ENCODE data around the gene SGF29.
A peak's percentile ranks its signal among the peaks of the same experiment; 100 is the strongest.

Gene SGF29

DNA sequence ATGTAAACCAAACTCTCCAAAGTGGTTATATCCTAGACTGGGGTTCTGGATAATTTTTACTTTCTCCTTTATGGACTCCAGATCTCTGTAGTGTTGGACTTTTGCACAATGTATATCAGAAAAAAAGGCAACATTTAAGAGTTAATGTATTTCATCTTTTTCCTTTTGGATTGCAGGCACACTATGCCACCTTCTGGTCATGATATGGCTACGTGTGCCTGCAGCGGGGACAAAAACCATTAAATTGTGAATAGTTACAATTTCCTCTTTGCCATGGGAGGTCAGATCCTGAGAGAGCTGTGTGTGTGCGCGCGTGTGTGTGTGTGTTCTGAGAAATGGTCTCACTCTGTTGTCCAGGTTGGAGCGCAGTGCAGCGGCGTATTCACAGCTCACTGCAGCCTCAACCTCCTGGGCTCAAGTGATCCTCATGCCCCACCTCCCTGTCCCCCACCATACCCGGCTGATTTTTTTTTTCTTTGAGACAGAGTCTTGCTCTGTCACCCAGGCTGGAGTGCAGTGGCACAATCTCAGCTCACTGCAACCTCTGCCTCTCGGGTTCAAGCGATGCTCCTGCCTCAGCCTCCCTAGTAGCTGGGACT, 4.3 kb upstream of the SGF29 start:
- peak; percentile 57 for DNase-seq (ENCODE audit: low read depth)
- TF ChIP-seq, protein P1, sequence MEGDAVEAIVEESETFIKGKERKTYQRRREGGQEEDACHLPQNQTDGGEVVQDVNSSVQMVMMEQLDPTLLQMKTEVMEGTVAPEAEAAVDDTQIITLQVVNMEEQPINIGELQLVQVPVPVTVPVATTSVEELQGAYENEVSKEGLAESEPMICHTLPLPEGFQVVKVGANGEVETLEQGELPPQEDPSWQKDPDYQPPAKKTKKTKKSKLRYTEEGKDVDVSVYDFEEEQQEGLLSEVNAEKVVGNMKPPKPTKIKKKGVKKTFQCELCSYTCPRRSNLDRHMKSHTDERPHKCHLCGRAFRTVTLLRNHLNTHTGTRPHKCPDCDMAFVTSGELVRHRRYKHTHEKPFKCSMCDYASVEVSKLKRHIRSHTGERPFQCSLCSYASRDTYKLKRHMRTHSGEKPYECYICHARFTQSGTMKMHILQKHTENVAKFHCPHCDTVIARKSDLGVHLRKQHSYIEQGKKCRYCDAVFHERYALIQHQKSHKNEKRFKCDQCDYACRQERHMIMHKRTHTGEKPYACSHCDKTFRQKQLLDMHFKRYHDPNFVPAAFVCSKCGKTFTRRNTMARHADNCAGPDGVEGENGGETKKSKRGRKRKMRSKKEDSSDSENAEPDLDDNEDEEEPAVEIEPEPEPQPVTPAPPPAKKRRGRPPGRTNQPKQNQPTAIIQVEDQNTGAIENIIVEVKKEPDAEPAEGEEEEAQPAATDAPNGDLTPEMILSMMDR (conservative IDR thresholded peaks at IDR 0.05; ENCODE audit: control insufficient read depth, insufficient read depth, low read depth, low read length): peak; percentile 59
- no peak overlapping the region for H3K4me3 ChIP-seq (ENCODE audit: control insufficient read depth, low read depth, low read length)

DNA sequence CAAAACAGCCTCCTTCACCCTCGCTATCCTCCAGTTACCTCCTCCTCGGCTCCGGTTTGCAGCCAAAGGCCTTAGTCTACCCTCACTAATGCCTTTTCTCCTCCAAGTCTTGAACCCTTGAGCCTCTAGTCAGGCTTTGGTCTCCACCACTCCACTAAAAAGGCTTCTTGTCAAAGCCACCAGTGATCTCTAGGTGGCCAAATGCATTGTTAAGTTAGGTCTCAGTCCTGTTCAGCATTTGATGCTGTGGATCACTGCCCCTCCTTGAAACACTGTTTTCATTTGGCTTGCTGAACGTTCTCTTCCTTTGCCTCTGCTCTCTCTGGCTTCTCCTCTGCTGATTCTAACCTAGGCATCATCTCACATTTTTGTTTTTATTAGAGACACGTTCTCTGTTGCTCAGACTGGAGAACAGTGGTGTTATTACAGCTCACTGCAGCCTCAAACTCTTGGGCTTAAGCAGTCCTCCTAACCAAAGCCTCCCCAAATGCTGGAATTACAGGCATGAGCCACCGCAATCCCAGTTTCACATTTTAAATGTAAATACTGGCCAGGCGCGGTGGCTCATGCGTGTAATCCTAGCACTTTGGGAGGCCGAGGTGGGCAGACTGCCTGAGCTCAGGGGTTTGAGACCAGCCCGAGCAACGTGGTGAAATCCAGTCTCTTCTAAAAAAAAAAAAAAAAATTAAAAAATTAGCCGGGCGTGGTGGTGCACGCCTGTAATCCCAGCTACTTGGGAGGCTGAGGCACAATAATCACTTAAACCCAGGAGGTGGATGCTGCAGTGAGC, 1.1 kb downstream of the SGF29 start:
- H3K4me3 ChIP-seq (ENCODE audit: control insufficient read depth, low read depth, low read length): peak overlapping the region; percentile 55
- TF ChIP-seq, protein P1 (conservative IDR thresholded peaks at IDR 0.05; ENCODE audit: control insufficient read depth, insufficient read depth, low read depth, low read length): no peak
- DNase-seq (ENCODE audit: low read depth): no peak

DNA sequence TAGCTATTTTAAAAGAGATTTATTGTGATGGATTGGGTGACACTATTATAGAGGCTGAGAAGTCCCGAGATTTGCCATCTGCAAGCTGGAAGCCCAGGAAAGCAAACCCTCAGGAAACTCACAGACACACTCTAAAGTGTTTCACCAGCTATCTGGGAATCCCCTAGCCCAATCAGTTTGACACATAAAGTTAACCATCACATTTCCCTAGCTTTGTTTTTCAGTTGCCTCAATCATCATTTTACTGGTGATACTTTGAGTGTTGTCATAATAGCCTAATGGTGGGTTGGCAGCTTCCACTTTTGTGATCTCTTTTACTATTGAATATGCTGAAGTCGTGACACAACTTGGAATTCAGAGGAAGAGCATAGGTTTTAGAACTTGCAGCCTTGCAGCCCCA, 1.8 kb downstream of the SGF29 start:
- TF ChIP-seq, protein P1 (conservative IDR thresholded peaks at IDR 0.05; ENCODE audit: control insufficient read depth, insufficient read depth, low read depth, low read length): no peak
- no peak for DNase-seq (ENCODE audit: low read depth)
- H3K4me3 ChIP-seq (ENCODE audit: control insufficient read depth, low read depth, low read length): no peak overlapping the region

DNA sequence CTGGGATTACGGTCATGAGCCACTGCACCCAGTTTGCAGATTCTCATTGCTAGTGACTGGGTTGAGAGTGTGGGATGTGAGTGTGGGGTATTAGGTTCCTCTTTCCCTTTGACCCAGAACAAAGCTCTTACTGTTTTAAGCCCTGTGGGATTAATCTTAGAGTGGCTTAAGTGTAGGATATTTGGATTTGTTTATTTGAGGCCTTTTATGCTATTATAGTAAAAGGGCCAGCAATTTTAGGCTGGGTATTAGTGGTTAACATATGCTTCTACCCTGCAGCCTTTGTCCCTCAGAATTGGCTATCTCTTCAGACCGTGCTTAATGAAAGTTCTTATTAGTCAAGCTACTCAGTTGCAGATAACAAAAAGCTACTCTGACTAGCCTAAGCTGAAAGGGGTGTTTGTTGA, 3.2 kb downstream of the SGF29 start:
- TF ChIP-seq, protein P1 (conservative IDR thresholded peaks at IDR 0.05; ENCODE audit: control insufficient read depth, insufficient read depth, low read depth, low read length): no peak
- H3K4me3 ChIP-seq (ENCODE audit: control insufficient read depth, low read depth, low read length): no peak overlapping the region
- no peak for DNase-seq (ENCODE audit: low read depth)

DNA sequence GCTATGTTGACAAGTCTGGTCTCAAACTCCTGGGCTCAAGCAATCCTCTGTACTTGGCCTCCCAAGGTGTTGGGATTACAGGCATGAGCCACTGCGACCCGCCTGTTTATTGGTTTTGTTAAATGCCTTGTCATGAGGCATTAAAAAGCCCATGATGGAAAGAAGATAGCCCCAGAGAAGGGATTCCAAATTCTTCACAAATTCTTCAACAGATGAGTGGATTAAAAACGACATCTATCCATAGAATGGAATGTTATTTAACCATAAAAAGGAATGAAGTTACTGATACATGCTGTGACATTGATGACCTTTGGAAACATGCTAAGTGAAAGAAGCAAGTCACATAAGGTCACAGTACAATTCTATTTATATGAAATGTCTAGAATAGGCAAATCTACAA, 4.7 kb downstream of the SGF29 start:
- TF ChIP-seq, protein P1 (conservative IDR thresholded peaks at IDR 0.05; ENCODE audit: control insufficient read depth, insufficient read depth, low read depth, low read length): no peak
- no peak for DNase-seq (ENCODE audit: low read depth)
- no peak overlapping the region for H3K4me3 ChIP-seq (ENCODE audit: control insufficient read depth, low read depth, low read length)

DNA sequence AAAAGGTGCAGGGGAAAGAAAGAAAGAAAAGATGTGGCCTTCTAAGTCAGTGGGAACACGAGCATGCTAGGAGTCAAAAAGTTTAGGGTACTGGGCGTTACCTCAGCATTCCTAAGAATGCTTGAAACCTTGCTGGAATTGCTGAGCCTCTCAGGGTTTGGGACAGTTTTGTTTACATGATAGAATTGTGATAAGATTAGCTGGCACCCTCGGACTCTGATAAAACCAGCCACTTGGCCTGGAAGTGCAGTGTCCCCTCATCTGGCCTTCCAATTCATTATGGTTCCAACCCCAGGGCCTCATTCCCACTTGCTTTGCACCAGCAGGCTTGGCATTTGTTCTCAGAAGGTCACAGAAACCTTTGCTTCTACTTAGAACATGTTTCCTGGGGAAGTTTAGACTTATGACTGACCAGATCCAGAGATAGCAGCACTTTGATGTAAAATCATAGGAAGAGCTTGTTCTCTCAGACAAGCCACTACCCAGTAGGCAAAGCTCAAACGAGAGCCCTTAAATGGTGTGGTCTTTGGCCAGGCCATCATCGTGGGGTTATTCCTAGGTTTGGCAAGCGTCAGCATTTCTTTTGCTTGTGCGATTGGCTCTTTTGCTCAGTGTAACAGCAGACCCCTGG, 8.0 kb downstream of the SGF29 start:
- no peak for DNase-seq (ENCODE audit: low read depth)
- TF ChIP-seq, protein P1 (conservative IDR thresholded peaks at IDR 0.05; ENCODE audit: control insufficient read depth, insufficient read depth, low read depth, low read length): no peak
- no peak overlapping the region for H3K4me3 ChIP-seq (ENCODE audit: control insufficient read depth, low read depth, low read length)

All from fibroblast of mammary gland (primary cell).